Neuronal stem cell (in vitro differentiated cells): ENCODE data around the gene CMTM6.

Experiments
- DNase-seq: peaks from one replicate; pipeline ENCODE4 v3.0.0-alpha.2; 2013; ENCODE audit warnings: low spot score
- H2AFZ ChIP-seq: one replicate; pipeline ENCODE4 v1.6.1; 2013; ENCODE audit warnings: mild to moderate bottlenecking, low read length, inconsistent platforms
- H2AK5ac ChIP-seq: 2 replicates; pipeline ENCODE4 v1.6.1; 2013; ENCODE audit warnings: low read depth, mild to moderate bottlenecking, inconsistent platforms, low read length, moderate library complexity, mixed read lengths
- H2BK120ac ChIP-seq: 2 replicates; pipeline ENCODE4 v1.6.1; 2013; ENCODE audit warnings: low read depth, mild to moderate bottlenecking, inconsistent platforms, low read length, moderate library complexity, mixed read lengths
- H2BK12ac ChIP-seq: one replicate; pipeline ENCODE4 v1.6.1; 2013; ENCODE audit warnings: low read length, inconsistent platforms
- H2BK15ac ChIP-seq: 2 replicates; pipeline ENCODE4 v1.6.1; 2013; ENCODE audit warnings: mild to moderate bottlenecking, low read length, inconsistent platforms, mixed read lengths
- H2BK5ac ChIP-seq: one replicate; pipeline ENCODE4 v1.6.1; 2013; ENCODE audit warnings: inconsistent platforms, mild to moderate bottlenecking, low read length, moderate library complexity
- H3K14ac ChIP-seq: one replicate; pipeline ENCODE4 v1.6.1; 2013; ENCODE audit warnings: low read length, inconsistent platforms
- H3K18ac ChIP-seq: 2 replicates; pipeline ENCODE4 v1.6.1; 2013; ENCODE audit warnings: low read length, inconsistent platforms
- H3K23ac ChIP-seq: 2 replicates; pipeline ENCODE4 v1.6.1; 2013; ENCODE audit warnings: low read depth, mild to moderate bottlenecking, mixed read lengths, low read length, inconsistent platforms; ENCODE audit not compliant: poor library complexity
- H3K27ac ChIP-seq: replicated peaks from 3 replicates; pipeline ENCODE4 v1.5.1; 2013; ENCODE audit warnings: low read length, inconsistent platforms
- H3K27me3 ChIP-seq, 3 experiments: 2 replicates each; pipeline ENCODE4 v1.6.1; 2013; ENCODE audit warnings: low read length in 3 of 3, mild to moderate bottlenecking in 2 of 3, inconsistent platforms in 1 of 3, low read depth in 1 of 3, mixed read lengths in 1 of 3, moderate library complexity in 1 of 3; ENCODE audit not compliant: control insufficient read depth in 3 of 3, insufficient read depth in 3 of 3
- H3K36me3 ChIP-seq, 2 donors: replicated peaks in 1 of 2; 2 replicates each; pipeline ENCODE4 v1.6.1; 2013; ENCODE audit warnings: low read length in 2 of 2; ENCODE audit not compliant: control insufficient read depth in 2 of 2, insufficient read depth in 2 of 2
- H3K4ac ChIP-seq: 2 replicates; pipeline ENCODE4 v1.6.1; 2013; ENCODE audit warnings: inconsistent platforms, mild to moderate bottlenecking, low read length, moderate library complexity
- H3K4me1 ChIP-seq, 2 donors: 1 replicate in 1 of 2; 2 replicates in 1 of 2; pipeline ENCODE4 v1.6.1; 2013; ENCODE audit warnings: low read length in 2 of 2, low read depth in 1 of 2; ENCODE audit not compliant: control insufficient read depth in 2 of 2, insufficient read depth in 1 of 2
- H3K4me2 ChIP-seq: one replicate; pipeline ENCODE4 v1.6.1; 2013; ENCODE audit warnings: mild to moderate bottlenecking, low read length, inconsistent platforms; ENCODE audit not compliant: insufficient read depth, poor library complexity, severe bottlenecking
- H3K4me3 ChIP-seq, 2 donors: 2 replicates each; pipeline ENCODE4 v1.5.1; 2013; ENCODE audit warnings: low read length in 2 of 2, mild to moderate bottlenecking in 2 of 2, inconsistent platforms in 1 of 2, moderate library complexity in 1 of 2
- H3K79me1 ChIP-seq: one replicate; pipeline ENCODE4 v1.6.1; 2013; ENCODE audit warnings: low read depth, mild to moderate bottlenecking, inconsistent platforms, low read length, moderate library complexity
- H3K9ac ChIP-seq: one replicate; pipeline ENCODE4 v1.6.1; 2013; ENCODE audit warnings: mild to moderate bottlenecking, low read depth, low read length, inconsistent platforms; ENCODE audit not compliant: poor library complexity
- H3K9me3 ChIP-seq, 2 donors: replicated peaks in 1 of 2; 2 replicates each; pipeline versions ENCODE3 to v1.6.1; 2013; ENCODE audit warnings: low read length in 2 of 2, mild to moderate bottlenecking in 2 of 2, inconsistent platforms in 1 of 2, low read depth in 1 of 2, mixed read lengths in 1 of 2, moderate library complexity in 1 of 2; ENCODE audit not compliant: control insufficient read depth in 2 of 2, insufficient read depth in 1 of 2
- H4K8ac ChIP-seq: one replicate; pipeline ENCODE4 v1.6.1; 2013; ENCODE audit warnings: low read depth, mild to moderate bottlenecking, inconsistent platforms, low read length, moderate library complexity
- H4K91ac ChIP-seq: one replicate; pipeline ENCODE4 v1.6.1; 2013; ENCODE audit warnings: low read length, low read depth, mild to moderate bottlenecking, inconsistent platforms; ENCODE audit not compliant: poor library complexity
- WGBS, 2 donors: extraction: QIAGEN DNeasy Blood & Tissue Kit; methylation state at CpG; one replicate each; pipeline ENCODE4 v1.1.7; 2013; ENCODE audit warnings: missing lambda C conversion rate in 2 of 2, mixed read lengths in 1 of 2; ENCODE audit not compliant: insufficient read length in 2 of 2, insufficient replicate concordance in 1 of 2; ENCODE audit errors: extremely low coverage in 2 of 2; 5-methylcytosine and 5-hydroxymethylcytosine counted together

The CMTM6 gene

DNA sequence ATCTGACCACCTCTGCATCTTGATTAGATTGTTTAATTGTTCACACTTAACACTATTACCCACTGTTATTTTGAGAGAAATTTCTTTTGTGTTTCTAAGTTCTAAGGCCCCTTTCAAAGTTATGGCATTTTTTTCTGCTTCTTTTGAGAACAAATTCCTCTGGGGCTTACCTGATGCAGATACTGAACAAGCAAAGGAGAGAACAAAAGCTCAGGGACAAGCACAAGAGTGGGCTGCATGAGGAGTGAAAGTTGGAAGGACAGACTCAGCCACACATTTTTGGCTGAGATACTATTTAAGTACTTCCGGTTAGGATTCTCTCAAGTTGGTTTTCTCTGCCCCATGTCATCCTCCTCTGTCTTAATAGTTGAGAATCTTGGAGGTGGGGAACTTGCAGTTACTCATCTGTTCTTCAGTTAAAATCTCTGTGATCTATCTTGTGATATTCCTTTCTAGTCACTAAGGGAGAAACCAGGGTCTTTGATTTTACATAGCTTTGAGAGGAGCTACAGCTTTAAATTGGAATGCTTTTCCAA, 54.7 kb downstream of the CMTM6 start:
- Histone ChIP-seq H2BK5ac (no peak overlapping the region), H3K4me3 (no peak overlapping the region), H3K4me2 (no peak overlapping the region), H3K18ac (no peak overlapping the region), H3K27ac (no peak overlapping the region), H3K9me3 (peaks cover 0 to 41% of the 10 kb centered on the region in 2 donors), H3K4me1 (peaks cover 9 to 28% of the 10 kb centered on the region in 2 donors), H3K27me3 (no peaks in the 10 kb centered on the region), H3K36me3 (peaks cover 0 to 83% of the 10 kb centered on the region in 2 donors), H2AK5ac (no peak overlapping the region), H3K14ac (no peak overlapping the region), H4K8ac (no peak overlapping the region), H3K4ac (no peak overlapping the region), H2BK12ac (no peak overlapping the region), H3K9ac (no peak overlapping the region), H2AFZ (no peak overlapping the region), H2BK120ac (no peak overlapping the region), H3K23ac (no peak overlapping the region), H4K91ac (no peak overlapping the region), H2BK15ac (no peak overlapping the region), H3K79me1 (no peaks in the 10 kb centered on the region)
- no peak for DNase-seq
- WGBS, 2 donors, result no CpG with 5 or more reads among the region's 1 CpG

DNA sequence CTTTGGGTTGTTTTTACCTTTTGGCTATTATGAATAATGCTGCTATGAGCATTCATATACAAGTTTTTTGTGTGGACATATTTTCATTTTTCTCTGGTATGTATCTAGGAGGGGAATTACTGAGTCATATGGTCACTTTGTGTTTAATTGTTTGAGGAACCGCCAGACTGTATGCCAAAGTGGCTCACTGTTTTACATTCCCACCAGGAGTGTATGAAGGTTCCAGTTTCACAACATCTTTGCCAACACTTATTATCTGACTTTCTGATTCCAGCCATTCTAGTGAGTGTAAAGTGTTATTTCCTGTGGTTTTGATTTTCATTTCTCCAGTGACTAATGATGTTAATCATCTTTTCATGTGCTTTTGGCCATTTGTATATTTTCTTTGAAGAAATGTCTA, 59.2 kb downstream of the CMTM6 start:
- H2BK120ac ChIP-seq, result no peak overlapping the region
- no peak overlapping the region for H3K18ac ChIP-seq
- no peak overlapping the region for H2AFZ ChIP-seq
- H4K8ac ChIP-seq, result no peak overlapping the region
- H2AK5ac ChIP-seq, result no peak overlapping the region
- H3K79me1 ChIP-seq, result no peaks in the 10 kb centered on the region
- no peak overlapping the region for H2BK15ac ChIP-seq
- no peak overlapping the region for H3K9ac ChIP-seq
- no peaks in the 10 kb centered on the region for H3K27me3 ChIP-seq
- no peak overlapping the region for H3K4ac ChIP-seq
- no peak overlapping the region for H4K91ac ChIP-seq
- H3K4me2 ChIP-seq, result no peak overlapping the region
- no peak overlapping the region for H3K4me3 ChIP-seq
- peaks cover 0 to 55% of the 10 kb centered on the region in 2 donors for H3K36me3 ChIP-seq
- no peak overlapping the region for H3K14ac ChIP-seq
- H3K4me1 ChIP-seq, result peaks cover 0 to 2% of the 10 kb centered on the region in 2 donors
- no peak overlapping the region for H3K27ac ChIP-seq
- no CpG with 5 or more reads among the region's 1 CpG for WGBS, 2 donors
- H2BK12ac ChIP-seq, result no peak overlapping the region
- peaks cover 0 to 41% of the 10 kb centered on the region in 2 donors for H3K9me3 ChIP-seq
- DNase-seq, result no peak
- no peak overlapping the region for H2BK5ac ChIP-seq
- H3K23ac ChIP-seq, result no peak overlapping the region

DNA sequence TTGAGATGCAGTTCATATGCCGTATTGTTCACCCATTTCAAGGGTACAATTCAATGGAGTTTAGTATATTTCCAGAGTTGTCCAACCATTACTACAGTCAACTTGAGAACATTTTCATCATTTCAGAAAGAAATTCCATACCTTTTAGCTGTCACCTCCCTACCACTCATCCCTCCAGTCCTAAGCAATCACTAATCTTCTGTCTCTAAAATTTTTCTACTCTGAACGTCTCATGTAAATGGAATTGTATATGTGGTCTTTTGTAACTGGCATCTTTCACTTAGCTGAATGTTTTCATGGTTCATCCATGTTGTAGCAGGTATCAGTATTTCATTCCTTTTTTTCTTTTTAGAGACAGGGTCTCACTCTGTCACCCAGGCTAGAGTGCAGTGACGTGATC, 59.9 kb downstream of the CMTM6 start:
- Histone ChIP-seq H2AFZ (no peak overlapping the region), H2AK5ac (no peak overlapping the region), H3K27me3 (no peaks in the 10 kb centered on the region), H3K27ac (no peak overlapping the region), H3K36me3 (peaks cover 0 to 52% of the 10 kb centered on the region in 2 donors), H4K91ac (no peak overlapping the region), H2BK12ac (no peak overlapping the region), H3K4me1 (peaks cover 0 to 2% of the 10 kb centered on the region in 2 donors), H2BK5ac (no peak overlapping the region), H3K9ac (no peak overlapping the region), H3K4me3 (no peak overlapping the region), H3K4me2 (no peak overlapping the region), H3K23ac (no peak overlapping the region), H4K8ac (no peak overlapping the region), H3K4ac (no peak overlapping the region), H2BK120ac (no peak overlapping the region), H3K79me1 (no peaks in the 10 kb centered on the region), H3K18ac (no peak overlapping the region), H3K9me3 (peaks cover 0 to 41% of the 10 kb centered on the region in 2 donors), H3K14ac (no peak overlapping the region), H2BK15ac (no peak overlapping the region)
- no CpG with 5 or more reads among the region's 3 CpGs for WGBS, 2 donors
- DNase-seq, result no peak

DNA sequence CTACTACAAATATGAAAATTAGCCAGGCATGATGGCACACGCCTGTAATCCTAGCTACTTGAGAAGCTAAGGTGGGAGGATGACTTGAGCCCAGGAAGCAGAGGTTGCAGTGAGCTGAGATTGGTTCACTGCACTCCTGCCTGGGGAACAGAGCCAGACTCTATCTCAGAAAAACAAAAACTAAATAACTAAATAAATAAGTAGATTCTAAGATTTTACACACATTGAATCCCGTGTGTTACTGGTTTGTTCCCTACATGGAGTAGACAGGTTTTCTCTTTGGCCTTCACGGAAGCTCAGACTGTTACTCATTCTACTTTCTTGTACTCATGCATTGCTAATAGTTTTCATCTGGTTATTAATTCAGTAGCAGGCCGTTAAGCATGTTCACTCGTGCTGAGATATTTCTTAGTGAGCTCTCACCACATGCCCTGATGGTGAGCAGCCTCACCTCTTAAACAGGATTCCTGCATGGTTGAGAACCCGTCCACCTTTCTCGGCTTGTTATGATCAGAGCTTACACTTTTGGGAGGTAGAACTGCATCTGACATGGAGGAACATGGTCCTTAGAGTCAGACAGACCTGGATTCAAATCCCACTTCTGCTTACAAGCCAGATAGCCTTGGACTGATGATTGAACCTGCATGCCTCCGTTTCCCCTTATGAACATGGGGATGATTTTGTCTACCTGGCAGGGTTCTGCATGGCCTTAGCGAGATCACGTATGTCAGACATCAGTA, 61.9 kb downstream of the CMTM6 start:
- no peak overlapping the region for H3K9ac ChIP-seq
- no CpG with 5 or more reads among the region's 10 CpGs for WGBS, 2 donors

More for the DNA sequence above, 61.9 kb downstream of the CMTM6 start:
- Histone ChIP-seq H2AK5ac (no peak overlapping the region), H2AFZ (no peak overlapping the region), H3K27ac (no peak overlapping the region), H3K18ac (no peak overlapping the region), H4K8ac (no peak overlapping the region), H4K91ac (no peak overlapping the region), H3K27me3 (no peaks in the 10 kb centered on the region), H3K4ac (no peak overlapping the region), H3K79me1 (no peaks in the 10 kb centered on the region), H2BK15ac (no peak overlapping the region), H3K23ac (no peak overlapping the region), H3K4me2 (no peak overlapping the region), H3K4me1 (peaks cover 0 to 2% of the 10 kb centered on the region in 2 donors), H2BK5ac (no peak overlapping the region), H2BK120ac (no peak overlapping the region), H3K9me3 (peaks cover 0 to 25% of the 10 kb centered on the region in 2 donors), H3K36me3 (peaks cover 0 to 41% of the 10 kb centered on the region in 2 donors), H3K4me3 (no peak overlapping the region), H2BK12ac (no peak overlapping the region), H3K14ac (no peak overlapping the region)
- no peak for DNase-seq
